DOHH2 (cell line): ENCODE results near the gene NEK10.

Source experiments
- H3F3A ChIP-seq: fragments of 200-600 bp; sonication (generic), shearing (Covaris generic); 2 replicates; pipeline ENCODE4 v1.6.0; 2016; ENCODE audit warnings: antibody characterized with exemption, mild to moderate bottlenecking; ENCODE audit not compliant: control insufficient read depth, insufficient read depth
- H3K27ac ChIP-seq: fragments of 200-600 bp; sonication (generic); 2 replicates; pipeline ENCODE4 v1.5.1; 2014; ENCODE audit warnings: low read depth, mild to moderate bottlenecking, low read length, moderate library complexity
- H3K27me3 ChIP-seq: fragments of 200-600 bp; sonication (generic); 2 replicates; pipeline ENCODE4 v1.6.1; 2014; ENCODE audit warnings: mild to moderate bottlenecking, low read length, mixed read lengths; ENCODE audit not compliant: control insufficient read depth
- H3K36me3 ChIP-seq: fragments of 200-600 bp; sonication (generic); 2 replicates; pipeline ENCODE4 v1.6.1; 2014; ENCODE audit warnings: mild to moderate bottlenecking, low read length, moderate library complexity, mixed read lengths; ENCODE audit not compliant: control insufficient read depth
- H3K4me1 ChIP-seq: fragments of 200-600 bp; sonication (generic); 2 replicates; pipeline ENCODE4 v1.6.1; 2014; ENCODE audit warnings: mild to moderate bottlenecking, low read length, mixed read lengths; ENCODE audit not compliant: control insufficient read depth
- H3K4me2 ChIP-seq: fragments of 200-600 bp; sonication (generic); 2 replicates; pipeline ENCODE4 v1.6.0; 2014; ENCODE audit warnings: mild to moderate bottlenecking, low read length, moderate library complexity
- H3K4me3 ChIP-seq: fragments of 200-600 bp; sonication (generic); 2 replicates; pipeline ENCODE4 v1.5.1; 2014; ENCODE audit warnings: mild to moderate bottlenecking, low read length, mixed read lengths
- H3K79me2 ChIP-seq: fragments of 200-600 bp; sonication (generic); 2 replicates; pipeline ENCODE4 v1.6.1; 2014; ENCODE audit warnings: mild to moderate bottlenecking, low read length, mixed read lengths; ENCODE audit not compliant: control insufficient read depth
- H3K9me2 ChIP-seq: fragments of 200-600 bp; sonication (generic); replicated peaks from 2 replicates; pipeline ENCODE4 v1.6.1; 2014; ENCODE audit warnings: mild to moderate bottlenecking, low read length, mixed read lengths; ENCODE audit not compliant: control insufficient read depth
- H3K9me3 ChIP-seq: fragments of 200-600 bp; sonication (generic); 2 replicates; pipeline ENCODE4 v1.6.1; 2014; ENCODE audit warnings: antibody characterized with exemption, low read length, mixed read lengths; ENCODE audit not compliant: control insufficient read depth, insufficient read depth
- H4K20me1 ChIP-seq: fragments of 200-600 bp; sonication (generic); 2 replicates; pipeline ENCODE4 v1.6.0; 2014; ENCODE audit warnings: low read depth, mild to moderate bottlenecking, antibody characterized with exemption, low read length, moderate library complexity; ENCODE audit not compliant: control insufficient read depth, insufficient read depth
- EZH2phosphoT487 ChIP-seq: fragments of 200-600 bp; sonication (generic); IDR thresholded peaks from 2 replicates; pipeline ENCODE4 v1.6.1; 2017; ENCODE audit warnings: borderline replicate concordance, mild to moderate bottlenecking, antibody characterized with exemption, low read length, moderate library complexity, mixed read lengths
- TF ChIP-seq, protein P1 (sequence below): fragments of 200-600 bp; sonication (generic); IDR thresholded peaks from one replicate; pipeline ENCODE4 v1.5.1; 2014; ENCODE audit warnings: antibody characterized with exemption, mild to moderate bottlenecking, low read depth, low read length; ENCODE audit not compliant: poor library complexity, severe bottlenecking

Gene NEK10

GRCh38 chr3:27184261-27184660, 184.9 kb downstream of the NEK10 start:
- Histone ChIP-seq H3K4me3 (no peak overlapping the region), H3K79me2 (no peaks in the 10 kb centered on the region), H3K27me3 (no peaks in the 10 kb centered on the region), H3F3A (no peaks in the 10 kb centered on the region), H3K36me3 (no peaks in the 10 kb centered on the region), H4K20me1 (no peaks in the 10 kb centered on the region), H3K27ac (no peak overlapping the region), H3K4me1 (no peaks in the 10 kb centered on the region), H3K4me2 (no peak overlapping the region), H3K9me3 (no peaks in the 10 kb centered on the region), H3K9me2 (no peaks in the 10 kb centered on the region)
- no peak for TF ChIP-seq EZH2phosphoT487
- TF ChIP-seq, protein P1, sequence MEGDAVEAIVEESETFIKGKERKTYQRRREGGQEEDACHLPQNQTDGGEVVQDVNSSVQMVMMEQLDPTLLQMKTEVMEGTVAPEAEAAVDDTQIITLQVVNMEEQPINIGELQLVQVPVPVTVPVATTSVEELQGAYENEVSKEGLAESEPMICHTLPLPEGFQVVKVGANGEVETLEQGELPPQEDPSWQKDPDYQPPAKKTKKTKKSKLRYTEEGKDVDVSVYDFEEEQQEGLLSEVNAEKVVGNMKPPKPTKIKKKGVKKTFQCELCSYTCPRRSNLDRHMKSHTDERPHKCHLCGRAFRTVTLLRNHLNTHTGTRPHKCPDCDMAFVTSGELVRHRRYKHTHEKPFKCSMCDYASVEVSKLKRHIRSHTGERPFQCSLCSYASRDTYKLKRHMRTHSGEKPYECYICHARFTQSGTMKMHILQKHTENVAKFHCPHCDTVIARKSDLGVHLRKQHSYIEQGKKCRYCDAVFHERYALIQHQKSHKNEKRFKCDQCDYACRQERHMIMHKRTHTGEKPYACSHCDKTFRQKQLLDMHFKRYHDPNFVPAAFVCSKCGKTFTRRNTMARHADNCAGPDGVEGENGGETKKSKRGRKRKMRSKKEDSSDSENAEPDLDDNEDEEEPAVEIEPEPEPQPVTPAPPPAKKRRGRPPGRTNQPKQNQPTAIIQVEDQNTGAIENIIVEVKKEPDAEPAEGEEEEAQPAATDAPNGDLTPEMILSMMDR: no peak

DNA sequence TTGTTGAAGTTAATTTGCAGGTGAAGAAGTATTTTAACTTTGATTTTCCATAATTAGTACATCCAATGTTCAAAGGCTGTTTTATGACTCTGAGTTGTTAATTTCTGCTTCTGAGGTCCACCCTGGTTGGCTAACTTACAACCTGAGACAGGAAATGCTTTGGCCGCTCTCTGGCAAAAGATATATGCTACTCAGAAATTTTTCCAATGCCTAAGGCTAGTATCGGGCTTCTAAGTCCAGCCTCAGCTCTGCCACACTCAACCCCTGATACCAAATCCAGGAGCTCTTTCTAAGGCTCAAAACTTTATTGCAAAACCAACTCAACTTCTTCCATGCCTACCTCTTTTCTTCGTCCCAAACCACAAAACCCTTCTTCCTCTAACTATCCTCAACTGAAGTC, 192.9 kb downstream of the NEK10 start:
- H3K4me2 ChIP-seq: no peak overlapping the region
- no peaks in the 10 kb centered on the region for H3K9me3 ChIP-seq
- no peaks in the 10 kb centered on the region for H4K20me1 ChIP-seq
- H3K27ac ChIP-seq: no peak overlapping the region
- no peaks in the 10 kb centered on the region for H3K79me2 ChIP-seq
- H3K4me1 ChIP-seq: no peaks in the 10 kb centered on the region
- TF ChIP-seq, protein P1: no peak
- no peak for TF ChIP-seq EZH2phosphoT487
- H3K36me3 ChIP-seq: no peaks in the 10 kb centered on the region
- no peaks in the 10 kb centered on the region for H3K9me2 ChIP-seq
- no peak overlapping the region for H3K4me3 ChIP-seq
- H3K27me3 ChIP-seq: no peaks in the 10 kb centered on the region
- no peaks in the 10 kb centered on the region for H3F3A ChIP-seq

DNA sequence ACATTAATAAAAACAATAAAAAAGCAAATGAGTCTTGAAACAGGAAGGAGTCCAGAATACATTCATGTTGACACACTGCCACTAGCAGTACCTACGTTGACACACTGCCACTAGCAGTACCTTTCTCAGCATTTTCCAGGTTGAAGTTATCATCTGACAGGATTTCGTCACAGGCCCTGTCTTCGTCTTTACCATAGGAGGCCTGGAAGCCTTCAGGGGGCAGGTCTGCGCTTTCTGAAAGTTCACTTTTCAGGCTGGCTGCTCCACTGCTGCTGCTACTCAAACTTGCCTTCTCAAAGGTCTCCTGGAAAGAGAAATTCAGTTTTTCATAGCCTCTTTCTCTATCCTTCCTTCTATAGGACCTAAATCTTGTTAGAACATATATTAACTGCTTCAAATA, 194.7 kb downstream of the NEK10 start:
- Histone ChIP-seq H4K20me1 (no peaks in the 10 kb centered on the region), H3K4me2 (no peak overlapping the region), H3K27ac (no peak overlapping the region), H3K4me1 (no peaks in the 10 kb centered on the region), H3K36me3 (no peaks in the 10 kb centered on the region), H3K4me3 (no peak overlapping the region), H3K9me3 (no peaks in the 10 kb centered on the region), H3F3A (no peaks in the 10 kb centered on the region), H3K9me2 (no peaks in the 10 kb centered on the region), H3K27me3 (no peaks in the 10 kb centered on the region), H3K79me2 (no peaks in the 10 kb centered on the region)
- no peak for TF ChIP-seq EZH2phosphoT487
- TF ChIP-seq, protein P1: no peak

GRCh38 chr3:27171113-27171512, 198.1 kb downstream of the NEK10 start:
- Histone ChIP-seq H3K4me2 (no peak overlapping the region), H3K4me3 (no peak overlapping the region), H3K9me3 (no peaks in the 10 kb centered on the region), H3K4me1 (no peaks in the 10 kb centered on the region), H3K27ac (no peak overlapping the region), H4K20me1 (no peaks in the 10 kb centered on the region), H3K36me3 (no peaks in the 10 kb centered on the region), H3K79me2 (no peaks in the 10 kb centered on the region), H3K9me2 (no peaks in the 10 kb centered on the region), H3F3A (no peaks in the 10 kb centered on the region), H3K27me3 (no peaks in the 10 kb centered on the region)
- TF ChIP-seq EZH2phosphoT487: no peak
